Embryonic facial prominence (tissue), 1 donor: ENCODE data around the gene SHISA9.

ENCODE experiments used
- DNase-seq: peaks from one replicate; pipeline ENCODE4 v3.0.0-alpha.2; 2016; ENCODE audit errors: extremely low spot score

SHISA9 gene

DNA sequence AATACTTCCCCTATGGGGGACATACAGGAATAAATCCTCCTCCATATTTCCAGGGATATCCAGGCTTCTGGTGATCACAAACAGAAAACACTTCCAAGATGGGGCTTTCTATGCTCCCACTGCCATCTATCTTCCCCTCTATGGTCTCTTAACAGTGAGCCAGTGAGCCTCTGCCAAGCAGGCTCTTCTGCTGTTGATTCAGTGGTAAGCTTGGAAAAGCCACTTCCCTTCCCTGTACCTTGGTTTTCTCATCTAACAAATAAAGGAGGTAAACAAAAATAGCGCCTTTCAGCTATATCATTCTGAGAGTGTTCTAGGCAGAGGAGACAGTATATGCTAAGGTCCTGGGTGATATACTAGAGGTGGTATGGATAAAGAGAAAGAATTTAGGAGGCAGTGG, 368.0 kb downstream of the SHISA9 start:
- no peak for DNase-seq

DNA sequence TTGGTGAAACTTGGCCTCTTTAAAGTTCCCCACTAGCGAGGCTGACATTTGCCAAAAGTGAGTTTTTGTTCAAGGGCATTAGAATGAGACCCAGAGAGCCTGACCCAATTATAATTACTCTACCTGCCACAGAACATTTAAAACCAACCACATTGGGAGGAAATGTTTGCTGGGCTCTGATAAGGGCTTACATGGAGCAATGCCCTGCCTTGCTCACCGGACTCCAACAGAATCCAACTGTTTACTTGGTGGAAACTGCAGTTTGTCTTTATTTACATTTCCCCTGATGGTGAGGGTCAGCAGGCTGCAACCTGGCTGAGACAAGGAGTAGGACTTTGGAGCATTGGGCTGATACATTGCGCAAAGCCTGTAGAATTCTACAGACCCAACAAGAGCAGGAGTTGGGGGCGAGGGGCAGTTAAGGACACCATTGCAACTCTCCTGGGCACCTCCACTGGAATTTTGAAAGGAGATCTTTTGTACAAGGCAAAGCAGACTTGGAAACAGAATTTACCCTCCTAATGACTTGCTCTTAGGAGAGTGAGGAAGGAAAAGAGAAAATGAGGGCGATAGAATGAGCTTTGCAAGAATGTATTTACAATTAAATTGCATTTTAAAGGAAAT, 368.6 kb downstream of the SHISA9 start:
- no peak for DNase-seq

DNA sequence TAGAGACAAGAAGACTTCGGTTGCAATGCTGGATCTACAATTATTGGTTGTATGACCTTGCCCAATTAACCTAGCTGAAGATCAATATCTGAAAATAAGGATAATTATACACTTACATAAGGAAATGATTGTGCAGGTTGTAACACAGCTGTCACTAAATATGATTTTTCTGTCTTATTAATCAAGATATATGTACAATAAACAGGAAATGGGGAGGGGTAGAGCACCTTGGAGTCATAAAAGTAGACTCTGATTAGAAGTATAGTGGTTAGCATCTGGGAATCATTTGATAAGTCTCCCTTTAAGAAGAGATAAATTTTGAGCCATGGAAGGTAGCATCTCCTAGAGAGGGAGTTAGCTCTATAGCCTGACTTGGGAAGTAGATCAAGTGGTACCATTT, 369.2 kb downstream of the SHISA9 start:
- no peak for DNase-seq

DNA sequence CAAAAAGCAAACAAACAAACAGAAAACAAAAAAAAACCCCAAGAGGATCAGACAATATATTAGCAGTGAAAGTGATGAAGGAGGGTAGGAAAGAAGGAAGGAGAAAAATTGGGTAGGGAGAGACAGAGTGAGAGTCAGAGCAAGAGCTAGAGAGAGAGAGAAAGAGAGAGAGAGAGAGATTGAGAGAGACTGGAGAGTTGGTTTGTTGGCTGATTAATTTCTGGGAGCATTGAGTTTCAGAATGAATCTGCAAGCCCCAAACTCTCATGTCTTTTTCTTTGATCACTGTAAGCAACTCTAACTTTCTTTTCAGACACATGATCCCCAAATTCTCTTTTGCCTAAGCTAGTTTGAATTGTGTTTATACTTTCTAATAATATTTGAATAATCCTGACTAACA, 388.1 kb downstream of the SHISA9 start:
- DNase-seq = no peak
